HS-5 (cell line): ENCODE data around the gene STX18.

Experiments used
- DNase-seq: peaks from one replicate; pipeline ENCODE4 v3.0.0-alpha.2; 2012; ENCODE audit warnings: low read depth

STX18 gene

DNA sequence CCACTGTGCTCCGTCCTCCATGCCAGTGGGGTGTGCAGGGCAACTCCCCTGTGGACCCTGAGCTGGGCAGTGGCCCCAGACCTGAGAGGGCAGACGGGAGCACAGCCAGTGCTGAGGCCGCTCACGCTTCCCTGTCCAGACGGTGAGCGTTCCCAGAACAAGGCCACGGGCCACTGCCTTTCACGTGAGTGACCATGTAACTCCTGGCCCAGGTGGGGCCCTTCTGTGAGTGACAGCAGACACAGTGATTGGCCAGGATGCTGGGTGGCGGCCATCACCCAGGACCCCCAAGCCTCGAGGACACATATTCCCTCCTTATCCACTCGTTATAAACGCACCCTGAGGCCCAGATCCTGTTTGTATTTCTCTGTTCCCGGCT lies 144.4 kb downstream of the STX18 start:
- no peak for DNase-seq

DNA sequence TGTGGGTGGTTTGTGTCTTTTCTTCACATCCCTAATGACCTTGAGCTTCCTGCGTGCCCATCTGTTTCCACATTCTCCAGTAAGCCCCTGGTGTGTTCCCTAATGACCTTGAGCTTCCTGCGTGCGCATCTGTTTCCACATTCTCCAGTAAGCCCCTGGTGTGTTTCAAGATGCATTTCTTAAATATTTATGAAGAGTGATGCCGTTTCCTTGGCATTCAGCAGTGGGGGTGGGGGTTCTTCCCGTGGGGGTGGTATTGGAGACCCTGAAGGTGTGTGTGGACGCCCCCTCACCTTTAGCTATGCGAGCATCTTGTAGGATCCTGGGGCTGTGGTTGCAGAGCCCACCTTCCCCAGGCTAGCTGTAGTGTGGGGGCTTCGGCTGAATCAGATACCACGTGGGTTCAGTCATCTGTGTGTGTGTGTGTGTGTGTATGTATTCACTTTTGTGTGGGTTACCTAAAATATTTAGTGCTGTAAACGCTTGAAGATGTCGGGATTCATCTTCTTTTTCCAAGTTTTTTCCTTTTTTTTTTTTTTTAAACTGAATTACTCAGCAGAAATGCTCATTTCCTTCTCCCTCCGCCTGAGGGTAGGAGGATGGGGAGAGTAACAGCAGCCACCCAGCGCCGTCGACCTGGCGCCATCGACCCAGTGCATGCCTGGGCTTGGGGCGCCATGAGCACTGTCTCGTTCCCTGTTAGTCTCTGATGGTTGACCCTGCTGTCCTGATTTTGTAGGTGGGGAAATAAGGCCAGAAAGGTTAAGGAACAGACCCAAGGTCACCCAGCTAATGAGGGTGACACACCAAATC lies 145.0 kb downstream of the STX18 start:
- DNase-seq: no peak

DNA sequence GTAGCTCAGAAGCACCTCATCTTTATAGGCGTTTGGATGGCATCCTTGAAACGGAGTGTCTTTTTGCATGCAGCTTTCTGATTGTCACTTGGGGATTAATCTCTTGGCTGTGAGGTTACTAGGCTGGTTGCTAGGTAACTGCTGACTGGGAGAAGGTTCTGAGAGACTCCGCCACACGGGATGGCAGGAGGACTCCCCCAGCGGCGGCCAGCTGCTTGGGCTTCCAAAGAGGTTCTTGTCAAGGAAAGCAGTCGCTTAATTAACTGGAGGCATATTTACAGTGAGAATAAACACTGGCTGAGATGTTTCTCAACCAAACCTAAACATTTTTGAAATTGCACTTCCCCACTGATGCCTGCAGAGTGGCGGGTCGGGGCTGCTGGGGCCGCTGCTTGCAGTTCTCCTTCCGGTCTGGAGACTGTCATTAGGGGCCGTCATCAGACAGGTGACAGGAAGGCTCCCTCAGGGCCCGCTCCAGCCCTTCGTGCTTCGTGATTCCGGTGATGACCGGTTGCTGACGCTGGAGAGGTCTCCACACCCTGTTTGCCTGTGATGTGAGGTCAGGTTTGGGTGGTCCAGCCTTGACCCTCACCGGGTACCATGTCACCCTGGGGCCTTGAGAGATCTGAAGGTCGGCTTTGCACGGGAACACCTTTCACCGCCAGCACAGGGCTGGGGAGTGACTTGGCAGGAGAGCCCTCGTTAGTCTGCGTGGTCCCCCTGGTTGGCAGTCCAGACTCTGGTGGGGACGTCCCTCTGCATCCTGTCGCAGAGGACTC lies 145.8 kb downstream of the STX18 start:
- no peak for DNase-seq

DNA sequence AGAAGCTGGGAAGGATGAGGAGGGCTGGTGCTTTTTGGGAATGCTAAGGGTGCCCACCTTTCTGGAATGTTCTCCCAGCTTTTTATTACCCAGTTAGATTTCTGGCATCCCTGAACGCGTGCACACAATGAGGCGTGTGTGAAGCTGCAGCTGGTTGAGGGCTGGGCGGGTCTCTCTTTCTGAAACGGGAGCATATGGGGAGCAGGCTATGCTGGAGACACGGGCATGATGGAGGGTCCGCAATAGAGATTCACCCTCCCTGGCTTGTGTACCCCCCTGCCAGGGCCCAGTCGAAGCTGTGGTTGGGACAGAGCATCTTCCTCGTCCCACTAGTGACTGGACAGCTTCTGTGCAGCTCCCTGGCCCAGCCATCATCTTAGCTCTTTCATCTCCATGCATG lies 146.5 kb downstream of the STX18 start:
- DNase-seq: no peak

DNA sequence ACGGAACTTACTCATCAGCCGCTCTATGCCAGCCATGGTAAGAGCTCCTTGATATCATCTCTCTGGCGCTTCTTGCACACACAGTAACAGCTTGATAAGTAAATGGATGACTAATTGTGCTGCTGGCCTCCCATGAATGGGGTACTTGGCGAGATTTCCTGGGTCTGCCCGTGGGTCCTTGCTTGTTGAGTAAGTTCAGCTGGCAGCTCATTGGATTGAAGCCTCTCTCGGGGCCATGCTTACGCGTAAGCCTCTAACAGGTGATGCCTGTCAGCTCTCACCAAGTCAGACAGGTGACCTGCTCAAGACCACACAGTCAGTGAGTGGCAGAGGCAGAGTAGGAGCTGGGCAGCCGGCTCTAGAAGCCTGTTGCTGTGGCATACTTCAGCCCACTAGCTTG lies 147.2 kb downstream of the STX18 start:
- DNase-seq: no peak

DNA sequence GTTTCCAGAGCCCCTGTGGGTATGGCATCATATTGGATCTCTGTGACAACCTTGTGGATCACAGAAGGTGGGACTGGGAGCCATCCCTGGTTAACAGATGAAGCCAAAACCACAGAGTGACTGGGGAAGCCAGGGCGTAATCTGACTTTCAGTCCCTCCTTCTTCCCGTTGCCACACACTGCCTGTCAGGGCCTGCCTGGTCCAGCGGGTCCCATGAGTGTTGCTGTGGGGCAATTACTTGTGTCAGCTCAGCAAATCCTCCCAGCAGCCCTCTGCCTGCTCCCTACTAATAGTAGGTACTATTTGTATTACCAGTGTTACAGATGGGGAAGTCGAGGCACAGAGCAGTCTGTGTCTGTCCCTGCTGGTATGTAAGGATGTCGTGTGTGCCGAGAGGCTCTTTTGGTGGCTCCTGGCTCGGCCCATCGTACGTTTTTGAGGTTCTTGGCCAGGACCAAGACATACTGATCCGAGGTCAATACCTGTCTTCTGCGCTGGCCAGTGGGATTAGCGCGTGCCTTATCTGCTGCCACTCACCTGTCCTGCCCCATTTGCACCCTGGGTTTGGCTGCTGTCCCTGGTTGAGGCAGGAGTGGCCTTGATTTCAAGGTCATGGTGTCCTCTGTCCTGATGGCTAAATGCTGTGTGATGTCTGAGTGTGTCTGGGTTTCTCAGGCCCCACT lies 149.2 kb downstream of the STX18 start:
- DNase-seq: no peak

DNA sequence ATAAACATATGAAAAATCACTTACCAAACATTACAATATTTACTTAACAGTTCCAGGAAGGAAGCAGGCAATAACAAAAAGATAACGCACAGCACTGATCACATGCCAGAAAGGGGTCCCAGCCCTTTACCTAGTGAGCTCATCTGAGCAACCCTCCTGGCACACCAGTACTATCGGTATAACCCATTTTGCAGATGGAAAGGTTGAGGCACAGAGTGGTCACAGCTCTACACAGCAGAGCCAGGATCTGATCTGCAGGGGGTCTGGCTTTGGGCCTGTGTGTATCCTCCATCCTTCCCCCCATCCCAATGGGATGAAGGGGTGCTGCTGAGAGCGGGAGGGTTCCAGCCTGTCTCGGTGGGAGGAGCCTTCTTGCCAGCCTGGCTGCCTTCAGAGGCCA lies 150.0 kb downstream of the STX18 start:
- no peak for DNase-seq

DNA sequence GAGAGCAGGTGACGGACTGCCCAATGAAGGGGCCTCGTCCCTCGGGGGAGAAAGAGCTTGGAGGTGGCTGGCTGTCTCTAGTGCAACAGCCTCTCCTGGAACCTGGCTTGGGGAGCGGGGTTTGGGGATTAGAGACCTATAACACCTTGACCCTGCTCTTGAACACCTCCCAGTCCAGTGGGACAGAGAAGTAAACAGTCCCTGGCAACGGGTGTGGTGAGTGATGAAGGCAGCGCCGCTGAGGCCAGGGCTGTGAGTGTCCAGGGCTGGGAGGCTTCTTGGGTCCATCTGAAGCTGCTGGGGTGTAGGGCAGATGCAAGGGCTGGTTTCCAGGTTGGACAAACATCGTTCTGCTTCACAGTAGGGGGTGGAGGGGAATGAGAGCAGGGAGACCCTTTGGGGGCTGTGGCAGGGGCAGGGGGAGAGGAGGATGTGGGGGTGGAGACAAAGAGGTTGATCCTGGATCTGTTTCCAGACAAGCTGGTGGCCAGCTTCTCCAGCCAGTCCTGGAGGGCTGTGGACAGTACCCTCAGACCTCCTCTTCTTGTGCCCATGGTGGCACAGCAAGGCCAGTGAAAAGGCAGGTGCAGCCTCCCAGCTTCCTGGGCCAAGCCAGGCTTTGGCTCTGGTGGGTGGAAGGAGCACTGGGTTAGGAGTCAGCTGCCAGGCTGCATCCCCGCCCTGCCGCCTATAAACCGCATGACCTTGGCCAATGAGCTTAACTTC lies 151.2 kb downstream of the STX18 start:
- DNase-seq: no peak

DNA sequence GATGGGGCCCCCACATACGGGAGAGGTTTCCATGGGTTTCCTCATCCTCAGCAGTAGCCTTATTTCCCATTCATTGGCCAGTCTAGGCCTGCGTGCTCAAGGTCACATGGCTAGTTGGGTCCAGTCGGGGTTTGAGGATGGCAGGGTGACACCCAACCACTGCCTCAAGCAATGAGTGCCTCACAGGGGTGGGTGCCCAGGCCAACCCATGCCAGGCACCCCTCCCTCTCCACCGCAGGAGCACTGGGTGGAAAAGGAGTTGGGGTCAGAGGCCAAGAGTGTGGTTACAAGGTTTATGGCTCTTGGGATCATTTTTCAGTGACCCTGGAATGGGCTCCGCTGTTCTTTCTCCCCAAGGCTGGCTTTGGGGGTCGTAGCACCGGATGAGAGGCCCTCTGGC lies 151.8 kb downstream of the STX18 start:
- DNase-seq: no peak

DNA sequence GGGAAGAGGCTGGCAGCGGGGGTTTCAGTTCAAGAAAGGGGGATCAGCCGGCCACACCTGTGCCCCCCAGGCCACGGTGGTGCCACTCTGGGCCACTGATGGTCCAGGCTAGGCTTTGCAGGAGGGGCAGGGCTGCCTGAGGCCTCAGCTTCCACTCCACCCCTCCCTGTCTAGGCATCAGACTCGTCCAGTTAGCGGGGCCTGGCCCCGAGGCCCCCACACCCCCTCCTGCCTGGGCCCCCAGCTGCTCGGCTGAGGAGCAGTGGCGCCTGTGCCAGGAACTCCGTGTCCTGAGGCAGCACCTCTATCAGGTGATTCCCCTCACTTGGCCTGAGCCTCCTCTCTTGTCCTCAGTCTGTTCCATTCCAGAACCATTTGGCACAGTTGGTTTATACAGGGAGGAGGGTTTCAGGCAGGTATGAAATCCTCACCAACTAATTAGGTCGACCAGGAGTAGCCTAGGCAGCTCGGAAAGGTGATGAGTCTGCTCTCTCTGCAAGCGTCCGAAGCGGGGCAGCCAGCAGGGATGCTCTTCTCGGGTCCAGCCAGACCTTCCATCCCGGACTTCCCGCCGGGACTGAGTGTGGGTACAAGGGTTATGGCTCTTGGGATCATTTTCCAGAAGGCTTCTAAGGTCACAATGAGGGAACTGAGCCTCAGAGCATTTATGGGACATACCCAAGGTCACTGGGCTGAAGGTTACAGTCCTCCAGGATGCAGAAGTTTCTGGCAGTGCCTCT lies 152.8 kb downstream of the STX18 start:
- DNase-seq: no peak

DNA sequence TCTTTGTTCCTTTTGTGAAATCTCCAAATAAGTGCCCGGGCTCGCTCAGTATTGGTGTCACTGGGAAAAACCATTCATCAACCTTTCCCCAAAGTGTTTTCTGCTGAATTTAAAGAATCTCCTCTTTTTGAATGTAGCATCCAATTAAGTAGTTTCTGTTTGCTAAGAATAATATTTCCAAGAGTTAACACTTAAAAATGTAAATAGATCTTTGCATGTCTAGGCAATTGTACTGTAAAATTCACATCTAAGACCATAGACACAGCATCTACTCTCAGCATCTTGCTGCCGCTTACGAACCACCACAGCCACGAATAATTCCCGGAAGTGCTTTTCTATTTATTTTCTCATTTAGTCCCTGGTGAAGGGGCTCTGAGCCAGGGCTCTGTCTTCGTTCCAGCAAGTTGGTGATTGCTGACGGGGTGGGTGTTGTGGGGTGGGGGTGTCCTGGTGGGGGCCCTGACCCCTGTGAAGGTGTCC lies 153.5 kb downstream of the STX18 start:
- DNase-seq: no peak

DNA sequence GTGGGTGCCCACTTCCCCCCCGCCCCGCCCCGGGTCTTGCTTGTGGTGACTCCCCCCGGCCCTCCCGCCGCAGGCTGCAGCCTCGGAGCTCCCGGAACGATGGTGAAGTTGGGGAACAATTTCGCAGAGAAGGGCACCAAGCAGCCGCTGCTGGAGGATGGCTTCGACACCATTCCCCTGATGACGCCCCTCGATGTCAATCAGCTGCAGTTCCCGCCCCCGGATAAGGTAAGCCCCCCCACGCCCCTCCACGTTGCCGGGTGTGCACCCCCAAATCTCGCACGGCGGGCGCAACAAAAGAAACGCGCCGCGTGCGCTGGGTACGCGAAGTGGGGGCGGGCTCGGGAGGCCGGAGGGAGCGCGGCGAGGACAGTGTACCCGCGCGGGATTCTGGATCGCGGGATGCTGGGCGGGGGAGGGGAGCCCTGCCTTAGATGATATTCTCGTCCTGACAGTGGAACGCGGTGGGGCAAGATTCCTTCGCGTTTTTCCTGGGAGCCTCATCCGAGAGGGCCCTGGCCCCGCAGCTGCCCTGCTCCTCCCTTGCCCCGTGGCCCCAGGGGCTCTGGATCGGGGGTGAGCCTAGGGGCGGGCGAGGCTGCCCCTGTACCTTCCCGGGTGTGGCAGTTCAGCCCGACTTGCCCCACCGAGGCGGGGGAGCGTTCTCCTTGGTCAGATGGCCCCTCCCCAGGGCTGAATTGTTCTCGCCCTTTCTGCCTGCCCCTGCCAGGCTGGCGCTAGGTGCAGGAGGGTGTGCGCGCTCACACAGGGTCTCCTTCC lies 154.1 kb downstream of the STX18 start:
- no peak for DNase-seq

DNA sequence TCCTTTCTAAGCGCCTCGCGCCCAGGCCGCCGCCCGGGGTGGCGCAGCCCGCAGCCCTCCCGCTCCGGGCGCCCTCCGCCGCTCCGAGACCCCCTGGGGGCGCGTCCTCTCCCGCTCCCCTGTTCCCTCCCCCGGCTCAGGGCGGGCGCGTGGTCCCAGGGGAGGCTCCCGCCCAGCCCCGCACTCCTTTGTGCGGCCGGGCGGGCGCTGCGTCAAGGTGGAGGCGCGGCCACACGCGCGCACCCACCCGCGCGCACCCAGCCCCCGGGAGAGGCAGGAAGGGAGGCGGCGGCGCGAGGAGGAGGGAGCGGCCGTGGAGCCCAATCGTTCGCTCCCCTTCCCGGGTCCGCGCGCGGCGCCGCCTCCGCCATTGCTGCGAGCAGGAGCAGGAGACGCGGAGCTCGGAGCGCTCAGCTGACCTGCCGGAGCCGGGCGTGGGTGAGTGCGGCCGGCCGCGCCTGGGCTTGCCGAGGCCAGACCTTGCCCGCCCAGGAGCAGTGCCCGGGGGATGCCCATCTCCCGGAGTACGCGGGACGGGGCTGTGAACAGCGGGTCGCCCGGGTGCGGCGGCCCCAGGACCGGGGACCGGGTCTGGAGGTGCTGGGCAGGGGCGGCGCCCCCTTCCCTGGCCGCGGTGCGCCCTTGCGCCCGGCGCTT lies 155.0 kb downstream of the STX18 start, which contains the start of gene NSG1:
Gene NSG1, plus strand, starts transcription at position 367 of the 657 bp plus-strand sequence. CDS start 528 bp downstream, outside the sequence.
- DNase-seq: no peak

DNA sequence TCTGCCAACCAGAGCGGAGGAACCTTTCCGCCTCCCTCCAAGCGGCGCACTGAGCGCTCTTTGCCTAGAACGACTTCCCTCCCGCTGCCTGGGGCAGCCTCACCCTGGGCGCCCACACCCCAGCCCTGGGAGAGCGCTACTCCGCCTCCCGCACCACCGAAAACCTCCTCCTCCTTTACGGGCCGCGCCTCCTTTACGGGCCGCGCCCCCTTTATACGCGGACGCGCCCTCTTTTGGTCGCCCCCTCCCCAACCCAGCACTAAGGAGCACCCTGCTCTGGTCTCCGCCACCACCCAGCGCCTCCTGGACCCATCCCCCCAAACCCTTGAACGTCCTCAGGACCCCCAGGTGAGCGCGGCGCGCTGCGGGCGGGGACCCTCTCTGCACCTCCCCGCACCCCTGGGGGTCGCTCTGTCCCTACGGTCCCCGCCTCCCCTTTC lies 155.5 kb downstream of the STX18 start:
- DNase-seq: no peak

DNA sequence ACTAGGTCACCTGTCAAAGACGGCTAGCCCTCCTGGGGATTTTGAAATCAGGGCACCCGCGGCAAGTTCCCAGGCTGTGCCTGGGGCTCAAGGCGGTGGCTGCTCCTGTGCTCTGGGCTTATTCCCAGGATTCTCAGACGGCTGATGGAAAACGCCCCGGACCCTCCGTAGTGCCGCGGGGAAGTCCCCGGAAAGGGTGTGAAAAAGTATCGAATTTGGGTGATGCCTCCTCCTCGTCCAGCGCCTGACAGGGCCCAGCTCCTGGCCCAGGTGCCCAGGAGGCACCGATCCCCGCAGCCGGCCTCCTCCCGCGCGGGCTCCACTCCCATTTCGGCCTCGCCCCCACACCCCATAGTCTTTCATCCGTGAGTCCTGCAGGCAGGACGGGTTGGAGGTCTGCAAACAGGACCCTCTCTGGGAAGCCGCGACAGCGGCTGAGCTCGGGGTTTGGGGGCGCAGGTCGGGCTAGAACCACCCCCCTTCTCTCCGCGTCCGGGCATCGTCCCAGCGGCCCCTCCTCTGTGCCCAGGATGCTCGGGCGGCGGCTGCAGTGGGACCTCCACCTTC lies 156.0 kb downstream of the STX18 start:
- no peak for DNase-seq

DNA sequence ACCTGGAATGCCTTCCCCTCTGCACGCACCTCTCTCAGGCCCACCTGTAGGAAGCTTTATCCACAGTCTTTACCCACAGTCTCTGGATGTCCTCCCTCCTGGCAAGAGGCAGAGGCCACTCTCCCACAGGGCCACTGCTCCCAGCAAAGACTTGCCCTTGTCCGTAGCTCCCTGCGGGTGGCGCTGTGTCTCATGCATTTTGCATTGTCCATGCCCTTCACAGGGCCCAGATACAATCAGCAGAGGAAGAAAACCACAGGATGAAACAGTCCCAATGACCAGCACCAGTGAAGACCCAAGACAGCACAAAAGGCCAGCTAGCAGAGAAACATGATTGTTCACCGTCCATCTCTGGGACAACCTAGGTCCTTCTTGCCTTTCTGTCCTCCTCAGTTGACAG lies 157.0 kb downstream of the STX18 start:
- no peak for DNase-seq

DNA sequence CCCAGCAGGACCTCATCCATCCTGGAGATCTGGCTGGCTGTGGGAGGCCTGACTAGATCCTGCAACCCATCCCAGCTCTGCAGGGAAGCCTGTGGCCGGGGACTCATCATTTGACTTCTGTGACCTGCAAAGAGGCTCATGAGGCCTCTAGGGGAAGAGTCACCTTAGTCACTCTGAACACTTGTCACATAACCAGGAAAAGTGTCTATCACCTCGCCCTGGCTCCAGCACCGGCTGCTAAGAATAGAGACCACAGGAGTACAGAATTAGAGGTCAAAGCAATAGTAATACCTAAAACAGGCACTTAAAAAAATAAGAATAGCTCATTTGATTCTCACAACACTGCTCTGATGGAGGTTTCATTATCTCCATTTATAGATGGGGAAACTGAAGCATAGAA lies 158.8 kb downstream of the STX18 start:
- DNase-seq: no peak

DNA sequence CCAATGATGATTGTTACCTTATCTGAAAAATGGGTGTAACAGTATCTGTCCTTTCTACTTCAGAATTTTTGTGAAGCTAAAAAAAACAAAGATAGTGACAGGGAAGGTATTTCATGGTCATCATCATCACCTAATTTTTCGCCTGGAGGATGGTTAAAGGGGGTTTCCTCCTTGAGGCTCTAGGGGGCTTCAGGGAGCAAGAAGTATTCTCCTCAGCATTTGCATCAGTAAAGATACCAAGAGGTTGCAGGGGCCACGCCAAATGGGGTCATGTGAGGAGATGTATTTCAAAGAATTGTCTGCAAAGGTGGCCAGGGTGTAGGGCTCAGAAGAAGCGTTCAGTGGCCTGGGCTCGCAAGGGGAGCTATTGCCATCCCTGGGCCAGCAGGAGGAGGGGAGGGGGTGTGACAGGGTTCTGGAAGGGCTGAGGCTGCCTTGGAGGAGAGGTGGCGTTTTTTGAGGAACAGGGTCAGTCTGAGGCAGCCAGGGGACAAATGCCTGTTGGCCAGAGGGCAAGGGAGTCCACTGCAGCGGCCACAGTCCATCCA lies 162.2 kb downstream of the STX18 start:
- DNase-seq: no peak

DNA sequence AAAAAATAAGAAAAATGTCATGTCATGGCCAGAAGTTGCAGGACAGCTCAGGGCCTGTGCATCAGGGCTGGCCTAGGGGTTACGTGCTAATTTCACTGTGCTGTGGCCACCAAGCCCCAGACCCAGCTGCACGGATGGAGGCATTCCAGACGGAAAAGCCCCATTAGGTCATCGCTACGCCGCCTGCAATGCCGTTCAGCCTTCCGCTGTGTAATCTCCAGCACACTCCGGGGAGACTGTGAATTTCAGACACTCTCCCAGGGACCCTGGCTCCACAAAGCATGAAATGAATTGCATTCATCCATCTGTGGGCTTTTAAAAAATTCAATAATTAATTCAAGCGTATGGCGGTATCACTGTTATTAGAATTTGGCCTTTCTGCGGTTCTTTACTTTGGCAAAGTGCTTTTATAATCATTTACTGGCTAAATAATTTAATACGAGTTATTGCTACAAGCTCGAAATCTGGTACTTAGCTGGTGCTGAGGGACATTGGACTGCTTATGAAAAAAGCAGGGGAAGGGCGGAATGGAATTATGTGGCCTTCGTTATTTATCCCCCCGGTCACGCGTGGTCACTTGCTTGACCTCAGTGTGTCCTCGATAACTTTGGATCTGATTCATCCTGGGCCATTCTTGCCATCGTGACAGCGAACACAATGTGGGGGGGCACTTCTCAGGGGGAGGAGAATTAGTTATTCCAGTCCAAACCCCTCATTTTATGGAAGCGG lies 164.0 kb downstream of the STX18 start:
- no peak for DNase-seq
